Measurements from ENCODE around the gene PRKAR2A. TPM values are rescaled to one million over a fixed set of nuclear protein-coding genes. Genes with fewer than 3 reads are reported as not detected.

PRKAR2A gene
- 32.3 TPM for polyA plus RNA-seq (2013, experiment 1 of 2; ENCODE audit: insufficient read length)
- 31.6 TPM for polyA plus RNA-seq (2013, experiment 2 of 2; ENCODE audit: insufficient read length)

DNA sequence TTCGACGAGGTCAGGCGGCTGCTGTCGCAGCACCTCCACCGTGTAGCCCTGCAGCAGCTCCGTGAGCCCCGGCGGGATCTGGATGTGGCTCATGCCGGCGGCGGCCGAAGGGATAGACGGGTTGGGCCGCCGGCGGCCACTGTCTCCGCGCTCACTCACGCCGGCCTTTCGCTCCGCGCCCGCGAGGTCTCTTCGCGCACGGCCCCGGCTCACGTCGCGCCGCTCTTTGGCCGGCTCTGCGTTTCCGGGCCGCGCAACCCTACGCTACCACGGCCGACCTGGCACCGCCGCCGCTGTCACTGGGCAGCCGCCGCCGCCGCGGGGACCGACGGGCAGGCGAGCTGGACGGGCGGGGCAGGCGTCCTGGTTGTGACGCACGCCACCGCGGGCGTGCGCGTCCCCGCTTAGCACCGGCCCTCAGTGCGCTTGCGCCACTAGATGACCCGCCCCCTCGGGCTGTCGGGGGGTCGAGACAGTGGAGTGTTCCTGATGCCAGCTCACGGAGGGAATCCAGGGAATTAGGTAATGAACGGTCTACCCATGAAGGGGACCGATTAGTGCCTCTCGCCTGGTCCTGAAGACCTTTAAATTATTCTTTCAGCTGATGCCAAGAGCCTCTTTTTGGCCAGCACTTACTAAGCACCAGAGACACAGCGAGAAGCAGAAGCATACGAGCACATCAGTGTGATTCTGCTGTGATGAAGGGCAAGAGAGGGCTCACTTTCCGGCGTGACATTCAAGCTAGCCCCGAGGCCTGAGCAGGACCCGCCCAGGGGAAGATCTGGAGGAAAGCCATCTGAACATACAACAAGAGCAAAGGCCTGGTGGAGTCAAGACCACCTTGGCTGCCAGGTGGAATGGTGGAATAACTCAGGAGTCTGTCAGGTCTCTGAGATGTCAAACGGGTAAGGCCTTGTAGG is at the start of gene PRKAR2A:
PRKAR2A (minus strand) TSS at position 371 of the 920 bp plus-strand sequence; CDS start at position 93, 278 bp downstream.
- DNase-seq: peak; percentile 89

DNA sequence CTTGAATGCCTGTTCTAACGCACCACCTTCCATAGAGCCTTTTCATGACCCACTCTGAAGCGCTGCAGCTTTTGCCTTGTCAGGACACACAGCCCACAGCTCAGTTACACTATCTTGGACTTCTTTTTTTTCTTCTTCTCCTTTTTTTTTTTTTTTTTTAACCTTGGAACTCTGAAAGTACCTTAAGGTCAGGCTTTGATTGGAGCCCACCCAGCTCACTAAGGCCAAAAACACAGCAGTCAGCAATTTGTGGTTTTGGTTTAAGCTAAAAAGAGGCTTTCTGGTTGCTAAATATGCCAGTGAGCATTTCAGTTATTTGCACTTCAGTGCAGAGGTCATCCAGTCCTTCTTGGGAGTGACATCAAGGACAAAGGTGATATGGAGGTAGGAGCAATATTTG is 49.3 kb upstream of the PRKAR2A start:
- DNase-seq: no peak

DNA sequence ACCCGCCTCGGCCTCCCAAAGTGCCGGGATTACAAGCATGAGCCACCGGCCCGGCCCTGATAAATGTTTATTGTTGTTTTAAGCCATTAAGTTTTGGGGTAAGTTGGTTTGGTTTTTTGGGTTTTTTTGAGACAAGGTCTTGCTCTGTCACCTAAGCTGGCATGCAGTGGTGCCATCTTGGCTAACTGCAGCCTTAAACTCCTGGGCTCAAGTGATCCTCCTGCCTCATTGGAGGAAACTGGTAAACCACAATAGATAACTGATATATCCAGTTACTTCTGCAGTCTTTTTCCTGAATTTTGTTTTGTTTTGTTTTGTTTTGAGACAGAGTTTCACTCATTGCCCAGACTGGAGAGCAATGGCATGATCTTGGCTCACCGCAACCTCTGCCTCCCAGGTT is 46.8 kb upstream of the PRKAR2A start:
- no peak for DNase-seq

DNA sequence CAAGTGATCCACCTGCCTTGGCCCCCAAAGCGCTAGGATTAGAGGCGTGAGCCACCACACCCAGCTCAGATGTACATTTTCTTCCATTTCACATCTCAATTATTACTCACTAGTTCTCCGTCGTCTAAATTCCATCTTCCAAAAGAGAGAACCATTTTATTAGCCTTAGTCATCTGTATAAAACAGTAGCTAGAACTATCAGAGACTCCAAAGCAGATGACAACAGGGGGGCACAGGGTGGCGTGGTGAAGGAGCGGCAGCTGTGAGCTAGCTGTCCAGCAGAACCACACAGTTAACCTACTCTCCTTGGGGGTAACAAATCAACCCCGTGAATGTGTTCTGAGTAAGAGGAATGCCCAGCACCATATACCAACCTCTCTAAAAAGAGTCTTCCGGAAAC is 43.9 kb upstream of the PRKAR2A start:
- no peak for DNase-seq

DNA sequence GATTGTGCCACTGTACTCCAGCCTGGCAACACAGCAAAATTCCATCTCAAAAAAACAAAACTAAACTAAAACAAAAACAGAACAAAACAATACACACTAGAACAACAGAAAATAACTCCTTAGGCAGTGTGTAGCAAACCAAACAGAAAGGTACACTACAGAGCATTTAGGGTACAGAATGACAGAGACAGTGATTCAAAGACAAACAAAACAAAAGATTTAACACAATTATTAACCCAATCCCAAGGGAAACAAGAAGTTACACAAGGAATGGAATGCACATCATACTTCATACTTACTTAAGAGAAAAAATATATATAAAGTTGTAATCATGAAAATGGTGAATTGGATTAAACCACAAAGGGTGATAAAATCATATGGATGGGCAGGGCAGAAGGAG is 38.1 kb upstream of the PRKAR2A start:
- DNase-seq: no peak

DNA sequence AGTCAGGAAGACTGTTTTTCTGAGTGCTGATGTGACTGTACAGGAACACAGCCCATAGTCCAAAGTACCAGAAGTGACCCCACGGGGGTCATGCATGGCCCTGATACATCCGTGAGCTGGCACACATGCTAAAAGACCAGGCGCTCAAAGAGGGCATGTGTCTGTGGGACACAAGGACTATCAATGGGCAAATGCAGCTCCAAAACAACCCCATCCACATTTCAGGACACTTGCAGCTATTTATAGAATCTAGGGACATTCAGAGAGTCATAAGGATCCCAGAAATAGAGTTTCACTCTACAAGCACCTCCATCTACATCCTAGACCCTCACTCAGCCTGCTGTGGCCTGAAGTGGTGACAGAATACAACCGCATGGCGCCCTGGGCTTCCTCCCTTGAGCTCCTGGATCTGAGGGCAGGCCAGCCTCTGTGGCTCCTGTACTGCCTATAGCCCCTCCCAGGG is 34.0 kb upstream of the PRKAR2A start:
- no peak for DNase-seq

DNA sequence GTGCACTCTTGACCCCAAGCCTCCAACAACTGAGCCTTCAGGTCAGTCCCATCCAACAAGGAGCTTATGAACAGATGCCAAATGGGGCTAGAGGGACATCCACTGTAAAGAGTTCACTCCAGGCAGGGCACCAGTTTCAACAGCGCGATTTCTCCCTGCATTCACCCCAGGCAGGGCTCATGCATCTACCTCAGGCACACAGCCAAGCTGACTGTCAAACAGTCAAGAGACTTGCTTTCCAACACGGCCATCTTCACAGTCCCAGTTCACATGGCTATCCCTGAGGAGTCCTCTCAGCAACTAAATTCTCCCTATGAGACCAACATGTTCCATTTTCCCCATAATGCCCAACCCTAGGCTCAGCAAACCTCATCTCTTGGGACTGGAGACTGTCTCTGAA is 33.3 kb upstream of the PRKAR2A start:
- DNase-seq: no peak

DNA sequence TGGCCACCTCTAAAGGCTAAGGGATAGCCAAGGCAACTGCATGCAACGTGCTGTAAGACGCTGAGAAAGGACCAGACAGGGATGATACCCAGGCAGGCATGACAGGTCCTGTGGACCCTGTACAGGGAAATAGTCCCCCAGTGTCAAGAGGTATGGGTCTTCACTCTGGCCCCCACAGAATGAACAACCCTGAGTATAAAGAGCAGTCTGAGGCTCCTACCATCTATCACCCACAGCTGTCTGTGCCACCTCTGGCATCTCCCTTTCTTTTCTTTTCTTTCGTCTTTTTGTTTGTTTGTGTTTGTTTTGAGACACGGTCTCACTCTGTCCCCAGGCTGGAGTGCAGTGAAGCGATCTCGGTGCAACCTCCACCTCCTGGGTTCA is 32.3 kb upstream of the PRKAR2A start:
- no peak for DNase-seq

DNA sequence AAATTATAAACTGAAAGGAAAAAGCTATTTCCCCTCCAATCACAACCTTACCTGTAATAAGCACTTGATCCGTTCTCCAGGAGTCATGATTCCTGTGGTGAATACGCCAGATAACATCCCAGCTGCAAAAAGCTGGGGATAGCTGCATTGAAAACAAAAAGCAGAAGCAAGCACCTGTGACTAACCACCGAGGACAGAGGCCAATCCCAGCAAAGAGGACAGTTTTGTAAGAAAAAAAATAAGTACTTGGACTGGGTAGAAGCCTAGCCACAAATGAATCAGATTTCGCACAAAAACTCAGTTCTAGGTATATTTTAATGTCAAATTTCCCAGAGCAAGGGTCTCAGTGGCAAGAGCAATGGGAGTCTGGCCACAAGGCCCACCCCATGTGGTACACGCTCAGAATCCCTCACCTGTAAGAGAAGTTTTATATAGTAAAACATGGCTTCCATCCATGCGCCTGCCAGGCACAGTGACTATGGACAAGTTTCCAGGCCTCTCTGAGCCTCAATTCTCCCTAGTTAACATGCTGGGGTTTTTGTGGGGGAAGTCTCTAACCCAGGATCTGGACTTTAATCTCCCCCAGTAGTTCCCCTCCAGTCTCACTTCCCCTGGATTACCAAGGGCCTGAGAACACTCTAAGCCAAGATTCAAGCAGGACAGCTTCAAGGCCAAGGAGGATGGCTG is 31.8 kb upstream of the PRKAR2A start:
- no peak for DNase-seq

DNA sequence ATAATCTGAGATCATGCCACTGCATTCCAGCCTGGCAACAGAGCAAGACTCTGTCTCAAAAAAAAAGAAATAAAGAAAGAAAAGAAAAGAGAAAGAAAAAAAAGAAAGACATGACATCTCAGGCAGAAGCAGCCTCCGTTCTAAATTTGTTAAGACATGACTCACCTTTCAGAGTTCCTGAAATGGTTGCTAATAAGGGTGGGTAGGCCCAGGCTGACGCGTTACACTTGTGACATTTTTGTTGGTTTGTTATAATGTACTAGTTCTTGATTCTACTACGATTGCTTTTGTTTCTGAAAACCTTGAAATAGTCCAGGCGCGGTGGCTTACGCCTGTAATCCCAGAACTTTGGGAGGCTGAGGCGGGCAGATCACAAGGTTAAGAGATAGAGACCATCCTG is 30.0 kb upstream of the PRKAR2A start:
- no peak for DNase-seq

DNA sequence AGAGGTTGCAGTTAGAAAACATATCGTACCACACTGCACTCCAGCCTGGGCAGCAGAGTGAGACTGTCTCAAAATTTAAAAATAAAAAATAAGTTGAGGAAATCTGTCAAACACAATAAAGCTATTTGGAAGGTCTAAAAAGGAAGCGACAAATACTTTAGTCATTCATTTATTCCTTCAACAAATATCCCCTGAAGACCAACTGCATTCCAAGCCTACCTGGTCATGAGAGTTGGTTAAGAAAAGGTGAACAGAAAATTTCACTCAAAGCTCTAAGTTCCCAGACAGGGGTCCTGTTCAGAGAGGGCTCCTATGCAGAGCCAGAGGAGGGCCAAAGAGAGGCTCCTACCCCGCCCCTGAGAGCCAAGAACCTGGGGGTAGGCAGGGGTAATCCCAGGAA is 15.4 kb upstream of the PRKAR2A start:
- DNase-seq: no peak

DNA sequence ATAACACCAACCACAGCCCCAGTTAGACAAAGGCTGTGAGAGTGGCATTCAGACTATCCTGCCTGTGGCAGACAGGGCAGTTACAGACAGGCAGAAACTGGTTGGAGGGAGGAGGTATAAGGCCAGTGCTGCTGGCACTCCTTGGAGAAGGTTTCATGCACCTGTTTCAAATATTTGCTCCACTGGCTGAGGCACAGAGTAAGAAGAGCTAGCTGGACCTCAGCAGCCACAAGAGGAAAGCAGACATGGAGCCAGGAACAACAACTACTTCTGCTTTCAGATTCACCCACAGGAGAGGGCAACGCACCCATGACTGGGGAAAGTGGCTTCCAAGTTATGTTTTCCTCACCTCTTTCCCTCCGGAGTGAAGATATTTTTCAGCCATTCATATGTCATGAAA is 11.5 kb upstream of the PRKAR2A start:
- DNase-seq: no peak

DNA sequence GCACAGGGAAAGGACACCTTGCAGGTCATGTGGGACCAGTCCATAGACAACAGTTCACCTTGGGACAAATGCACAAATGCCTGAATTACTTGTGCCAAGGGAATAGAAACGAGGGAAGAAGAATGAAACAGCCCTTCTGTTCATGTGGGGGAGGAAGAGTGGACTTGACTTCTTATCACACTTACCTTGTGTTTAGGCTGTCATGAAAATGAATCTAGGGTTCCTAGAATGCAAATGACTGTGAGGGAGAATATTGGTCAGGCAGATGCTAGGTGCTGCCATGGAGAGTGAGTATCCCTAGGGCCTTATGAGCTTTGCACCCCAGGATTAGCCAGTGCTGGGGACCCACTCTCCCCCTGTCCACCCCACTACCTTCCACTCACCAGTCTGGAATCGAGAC is 11.0 kb upstream of the PRKAR2A start:
- DNase-seq: no peak

DNA sequence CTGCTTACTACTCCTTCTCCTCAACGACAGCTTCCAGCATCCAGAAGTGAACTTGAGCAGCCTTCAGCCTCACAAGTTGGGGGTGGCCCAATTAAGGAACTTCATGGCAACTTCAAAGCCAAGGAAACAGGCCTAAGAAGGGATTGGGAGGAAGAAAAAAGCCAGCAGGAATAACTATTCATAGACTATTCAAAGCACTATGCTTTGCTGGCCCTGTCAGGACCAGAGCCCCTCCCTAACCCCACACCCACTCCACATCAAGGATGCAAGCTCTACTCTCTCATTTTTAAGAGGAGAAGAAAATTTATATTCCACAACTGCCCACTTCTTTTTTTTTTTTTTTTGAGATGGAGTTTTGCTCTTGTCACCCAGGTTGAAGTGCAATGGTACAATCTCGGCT is 10.0 kb upstream of the PRKAR2A start:
- no peak for DNase-seq

DNA sequence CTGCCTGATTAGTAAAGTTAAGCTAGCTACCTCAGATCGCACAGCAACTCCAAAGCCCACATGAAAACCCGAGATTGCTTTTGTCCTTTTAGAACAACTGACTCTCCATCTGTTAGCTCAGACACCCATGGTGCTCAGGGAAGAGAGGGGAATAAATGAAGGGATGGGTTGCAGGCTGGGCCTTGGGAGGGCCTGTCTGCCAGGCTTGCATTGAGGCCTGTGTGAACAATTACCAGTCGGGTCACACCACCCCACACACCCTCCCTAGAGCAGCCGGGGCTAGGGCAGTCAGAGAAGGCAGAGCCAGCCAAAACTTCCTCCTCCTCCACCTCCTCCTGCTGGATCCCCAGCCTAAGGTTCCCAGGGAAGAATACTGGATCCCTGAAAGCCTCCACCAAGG is 8.8 kb upstream of the PRKAR2A start:
- no peak for DNase-seq

DNA sequence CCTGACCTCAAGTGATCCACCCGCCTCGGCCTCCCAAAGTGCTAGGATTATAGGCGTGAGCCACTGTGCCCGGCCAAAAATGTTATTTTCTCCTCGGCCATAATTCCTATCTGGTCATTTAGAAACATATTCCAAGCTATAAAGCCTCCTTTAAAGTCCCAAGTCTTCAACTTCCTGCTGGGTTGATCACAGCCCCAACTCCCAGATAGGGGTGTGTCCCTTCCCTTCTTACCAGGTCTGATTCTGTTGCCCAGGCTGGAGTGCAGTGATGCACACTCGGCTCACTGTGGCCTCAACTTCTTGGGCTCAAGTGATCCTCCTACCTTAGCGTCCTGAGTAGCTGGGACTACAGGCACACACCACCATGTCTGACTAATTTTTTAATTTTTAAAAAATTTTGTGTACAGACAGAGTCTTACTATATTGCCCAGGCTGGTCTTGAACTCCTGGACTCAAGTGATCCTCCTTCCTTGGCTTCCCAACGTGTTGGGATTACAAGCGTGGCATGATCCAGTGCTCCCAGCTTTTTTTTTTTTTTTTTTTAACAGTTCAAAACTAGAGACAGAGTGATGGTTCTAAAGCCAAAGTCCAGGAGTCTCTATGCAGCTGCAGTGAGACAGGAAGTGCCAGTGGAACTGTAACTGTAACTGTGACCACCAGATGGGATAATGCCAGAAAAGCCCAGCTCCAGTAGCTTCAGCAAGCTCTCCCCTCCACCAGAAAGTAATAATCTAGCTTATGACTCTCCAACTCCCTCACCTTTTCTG is 8.2 kb upstream of the PRKAR2A start:
- no peak for DNase-seq

DNA sequence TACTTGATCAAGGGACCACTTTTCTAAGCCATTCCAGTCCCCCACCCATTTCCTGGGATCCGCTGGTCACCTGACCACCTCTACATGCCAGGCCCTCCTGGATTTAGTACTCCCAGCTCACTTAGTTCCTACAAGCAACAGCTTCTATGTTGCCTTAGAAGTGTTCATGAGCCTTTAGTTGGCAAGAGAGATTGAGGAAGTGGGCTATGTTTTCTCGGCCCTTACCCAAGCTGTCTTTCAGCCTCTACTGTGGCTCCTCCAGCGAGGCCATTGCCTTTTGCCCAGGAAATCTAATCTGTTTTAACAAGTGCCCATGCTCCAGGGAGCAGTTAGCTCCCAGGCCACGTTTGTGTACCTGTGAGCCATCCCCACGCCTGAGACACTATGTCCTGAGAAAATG is 4.5 kb upstream of the PRKAR2A start:
- no peak for DNase-seq

DNA sequence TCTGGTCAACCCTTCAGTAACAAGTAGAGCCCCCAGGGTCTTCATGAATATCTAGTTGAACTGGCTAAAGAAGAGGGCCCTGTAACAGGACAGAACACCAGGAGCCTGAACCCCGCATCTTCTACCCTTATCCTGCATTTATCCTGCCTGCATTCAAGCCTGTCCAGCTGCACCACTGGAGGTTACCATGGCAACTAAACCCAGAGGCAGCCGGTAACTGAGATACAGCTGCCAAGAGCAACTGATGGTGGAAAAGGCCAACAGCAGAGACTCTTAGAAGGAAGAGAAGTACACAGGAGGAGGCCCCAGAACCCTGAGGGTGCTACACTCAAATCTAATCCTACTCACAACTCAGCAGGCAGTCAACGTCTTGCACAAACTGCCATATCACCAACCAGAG is 3.7 kb upstream of the PRKAR2A start:
- DNase-seq: peak; percentile 21

DNA sequence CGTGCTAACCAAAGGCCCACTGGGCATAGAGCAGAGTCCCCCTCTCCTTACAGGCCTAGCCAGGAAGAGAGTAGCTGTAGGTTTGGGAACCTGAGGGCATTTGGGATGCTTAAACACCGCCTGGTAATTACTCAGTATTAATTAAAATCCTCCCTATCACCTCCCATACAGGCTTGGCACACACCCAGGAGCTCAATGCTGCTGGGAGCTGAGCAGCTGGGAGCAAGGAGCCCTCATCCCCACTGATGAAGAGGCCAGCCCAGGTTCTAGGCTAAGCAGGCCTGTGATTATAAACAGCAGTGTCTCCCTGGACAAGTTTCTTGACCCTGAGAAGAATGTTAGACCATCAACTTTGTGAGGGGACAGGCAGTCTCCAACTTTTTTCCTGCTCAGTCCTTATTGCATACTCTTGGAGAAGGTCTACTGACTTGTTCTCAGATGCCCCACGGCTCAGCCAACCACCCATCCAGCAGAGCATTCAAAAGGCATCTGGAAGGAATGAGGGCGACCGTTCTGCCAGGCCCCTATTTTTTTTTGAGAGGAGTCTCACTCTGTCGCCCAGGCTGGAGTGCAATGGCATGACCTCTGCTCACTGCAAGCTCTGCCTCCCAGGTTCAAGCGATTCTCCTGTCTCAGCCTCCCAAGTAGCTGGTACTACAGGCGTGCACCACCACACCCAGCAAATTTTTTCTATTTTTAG is 1.3 kb upstream of the PRKAR2A start:
- DNase-seq: no peak

DNA sequence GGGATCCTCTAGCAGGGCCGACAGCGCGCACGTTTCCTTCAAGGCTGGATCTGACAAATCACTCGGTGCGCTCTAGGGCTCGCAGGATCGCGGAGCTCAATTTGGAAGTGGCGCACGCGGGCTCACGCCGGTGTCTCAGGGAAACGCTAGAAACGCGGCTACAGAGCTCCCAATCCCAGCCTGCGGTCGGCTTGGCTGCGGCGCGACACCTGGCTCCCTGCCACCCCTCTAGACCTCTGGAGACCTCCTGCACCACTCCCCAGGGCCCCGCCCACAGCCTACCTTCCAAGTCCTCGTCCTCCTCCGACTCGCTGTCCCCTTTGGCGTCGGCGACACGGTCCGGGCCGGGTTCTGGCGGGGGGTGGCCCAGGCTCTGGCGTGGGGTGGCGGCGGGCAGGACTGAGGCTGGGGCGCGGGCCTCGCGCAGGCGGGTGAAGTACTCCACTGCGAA is 596 bp downstream of the PRKAR2A start:
- DNase-seq: peak; percentile 73

DNA sequence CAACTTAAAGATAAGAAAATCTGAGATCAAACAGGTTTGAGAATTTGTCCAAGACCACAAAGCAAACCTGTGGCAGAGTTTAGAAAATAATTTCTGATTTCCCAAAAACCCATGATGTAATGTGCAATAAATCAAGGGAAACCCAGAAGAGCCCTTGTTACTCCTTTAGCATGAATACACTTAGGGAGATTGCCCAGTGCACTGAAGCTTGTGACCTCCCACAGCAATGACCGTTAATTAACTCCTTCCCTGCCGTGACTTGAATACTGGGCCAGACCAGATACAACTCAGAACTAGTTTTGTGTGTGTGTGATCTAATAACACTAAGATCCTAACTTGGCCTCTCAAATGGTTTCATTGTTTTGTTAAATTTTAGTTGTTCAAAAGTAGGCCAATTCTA is 2.5 kb downstream of the PRKAR2A start:
- no peak for DNase-seq

DNA sequence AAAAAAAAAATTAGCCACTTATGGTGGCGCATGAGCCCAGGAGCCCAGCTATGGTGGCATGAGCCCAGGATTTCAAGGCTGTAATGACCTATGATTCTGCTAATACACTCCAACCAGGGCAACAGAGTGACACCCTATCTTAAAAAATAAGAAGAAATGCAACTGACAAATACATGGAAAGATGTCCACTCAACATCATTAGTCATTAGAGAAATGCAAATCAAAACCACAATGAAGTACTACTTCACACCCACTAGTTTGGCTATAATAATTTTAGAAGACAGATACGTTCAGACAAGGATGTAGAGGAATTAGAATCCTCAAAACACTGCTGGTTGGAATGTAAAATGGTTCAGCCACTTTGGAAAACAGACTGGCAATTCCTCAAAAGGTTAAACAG is 10.5 kb downstream of the PRKAR2A start:
- no peak for DNase-seq

Data from fibroblast of skin of abdomen (primary cell).